ENCODE results near the gene SV2A. TPM values are rescaled to one million over a fixed set of nuclear protein-coding genes. Genes with fewer than 3 reads are reported as not detected.

The SV2A gene
- total RNA-seq (ENCODE audit: low replicate concordance), result 5.4 and 16.2 TPM in 2 replicates
- long read RNA-seq, partial matches to known transcripts, result 1 of 1 reads
- long read RNA-seq, other reads (novel, unspliced or antisense), result 0 of 1 reads

GRCh38 chr1:149917571-149918144 lies at the start of gene SV2A:
Gene SV2A (minus strand): TSS chr1:149917844. CDS start chr1:149913840, 4,004 bp downstream.
- no peak for TF ChIP-seq CTCF (conservative IDR thresholded peaks at IDR 0.05)
- peaks cover 4% of the 10 kb centered on the region for H3K27me3 Mint-ChIP-seq
- H3K4me3 Mint-ChIP-seq, result peak within 1 kb of the TSS; percentile 93
- H3K36me3 Mint-ChIP-seq, result peaks cover 4% of the 10 kb centered on the region
- DNase-seq (ENCODE audit: extremely low spot score, unreplicated experiment), result no peak
- H3K9me3 Mint-ChIP-seq, result no peaks in the 10 kb centered on the region
- H3K27ac Mint-ChIP-seq, result no peak within 1 kb of the TSS
- H3K4me1 Mint-ChIP-seq (ENCODE audit: unreplicated experiment), result peaks cover 13% of the 10 kb centered on the region

GRCh38 chr1:149967041-149967440 lies 49.4 kb upstream of the SV2A start:
- Mint-ChIP-seq H3K27me3 (no peaks in the 10 kb centered on the region), H3K27ac (no peak overlapping the region), H3K9me3 (no peaks in the 10 kb centered on the region), H3K36me3 (peaks cover 20% of the 10 kb centered on the region), H3K4me3 (no peak overlapping the region), H3K4me1 (ENCODE audit: unreplicated experiment) (peaks cover 3% of the 10 kb centered on the region)
- no peak for TF ChIP-seq CTCF (conservative IDR thresholded peaks at IDR 0.05)
- DNase-seq (ENCODE audit: extremely low spot score, unreplicated experiment), result no peak

GRCh38 chr1:149966405-149966804 lies 48.8 kb upstream of the SV2A start:
- H3K27ac Mint-ChIP-seq, result no peak overlapping the region
- no peaks in the 10 kb centered on the region for H3K9me3 Mint-ChIP-seq
- no peaks in the 10 kb centered on the region for H3K27me3 Mint-ChIP-seq

GRCh38 chr1:149965440-149965839 lies 47.8 kb upstream of the SV2A start:
- no peak overlapping the region for H3K27ac Mint-ChIP-seq
- no peaks in the 10 kb centered on the region for H3K9me3 Mint-ChIP-seq
- DNase-seq (ENCODE audit: extremely low spot score, unreplicated experiment), result no peak

More at GRCh38 chr1:149966405-149966804, 48.8 kb upstream of the SV2A start:
- TF ChIP-seq CTCF (conservative IDR thresholded peaks at IDR 0.05), result no peak
- DNase-seq (ENCODE audit: extremely low spot score, unreplicated experiment), result no peak
- Mint-ChIP-seq H3K4me3 (no peak overlapping the region), H3K36me3 (peaks cover 26% of the 10 kb centered on the region), H3K4me1 (ENCODE audit: unreplicated experiment) (peaks cover 5% of the 10 kb centered on the region)

GRCh38 chr1:149963358-149963757 lies 45.7 kb upstream of the SV2A start:
- no peak overlapping the region for H3K27ac Mint-ChIP-seq
- no peak for DNase-seq (ENCODE audit: extremely low spot score, unreplicated experiment)
- no peaks in the 10 kb centered on the region for H3K9me3 Mint-ChIP-seq
- H3K4me1 Mint-ChIP-seq (ENCODE audit: unreplicated experiment), result peaks cover 5% of the 10 kb centered on the region
- peaks cover 41% of the 10 kb centered on the region for H3K36me3 Mint-ChIP-seq
- TF ChIP-seq CTCF (conservative IDR thresholded peaks at IDR 0.05), result no peak
- H3K4me3 Mint-ChIP-seq, result no peak overlapping the region
- no peaks in the 10 kb centered on the region for H3K27me3 Mint-ChIP-seq

More at GRCh38 chr1:149965440-149965839, 47.8 kb upstream of the SV2A start:
- TF ChIP-seq CTCF (conservative IDR thresholded peaks at IDR 0.05), result no peak
- Mint-ChIP-seq H3K4me3 (no peak overlapping the region), H3K27me3 (no peaks in the 10 kb centered on the region), H3K36me3 (peaks cover 29% of the 10 kb centered on the region), H3K4me1 (ENCODE audit: unreplicated experiment) (peaks cover 5% of the 10 kb centered on the region)

Data from type B pancreatic cell (in vitro differentiated cells).